Mesendoderm (in vitro differentiated cells): ENCODE results near the gene C1orf174.

ENCODE experiments used
- DNase-seq: peaks from one replicate; pipeline ENCODE4 v3.0.0; 2013
- H2AK5ac ChIP-seq: 2 replicates; pipeline ENCODE4 v1.6.1; 2013; ENCODE audit warnings: low read length, inconsistent platforms
- H2BK120ac ChIP-seq: 2 replicates; pipeline ENCODE4 v1.6.1; 2013; ENCODE audit warnings: low read depth, mild to moderate bottlenecking, low read length, moderate library complexity, mixed read lengths
- H2BK15ac ChIP-seq: replicated peaks from 2 replicates; pipeline ENCODE4 v1.6.1; 2013; ENCODE audit warnings: low read depth, mild to moderate bottlenecking, moderate library complexity
- H2BK5ac ChIP-seq: 2 replicates; pipeline ENCODE4 v1.6.1; 2013; ENCODE audit warnings: low read length, inconsistent platforms
- H3K18ac ChIP-seq: 2 replicates; pipeline ENCODE4 v1.6.1; 2013; ENCODE audit warnings: mild to moderate bottlenecking, low read length, mixed read lengths
- H3K23ac ChIP-seq: one replicate; pipeline ENCODE4 v1.6.1; 2013; ENCODE audit warnings: low read length
- H3K27ac ChIP-seq: 2 replicates; pipeline ENCODE4 v1.5.1; 2013; ENCODE audit warnings: low read depth, mild to moderate bottlenecking, inconsistent platforms, low read length, moderate library complexity
- H3K27me3 ChIP-seq: 2 replicates; pipeline ENCODE4 v1.6.1; 2013; ENCODE audit warnings: low read length, control low read depth, mild to moderate bottlenecking, inconsistent platforms; ENCODE audit not compliant: insufficient read depth, poor library complexity
- H3K36me3 ChIP-seq: 2 replicates; pipeline ENCODE4 v1.6.1; 2013; ENCODE audit warnings: low read length, inconsistent platforms; ENCODE audit not compliant: control insufficient read depth, insufficient read depth
- H3K4ac ChIP-seq: one replicate; pipeline ENCODE4 v1.6.1; 2013; ENCODE audit warnings: low read depth, mild to moderate bottlenecking, low read length, moderate library complexity
- H3K4me1 ChIP-seq: 2 replicates; pipeline ENCODE4 v1.6.1; 2013; ENCODE audit warnings: low read depth, low read length, inconsistent platforms; ENCODE audit not compliant: control insufficient read depth
- H3K4me2 ChIP-seq: 2 replicates; pipeline ENCODE4 v1.6.1; 2013; ENCODE audit warnings: low read length
- H3K4me3 ChIP-seq: 2 replicates; pipeline ENCODE4 v1.5.1; 2013; ENCODE audit warnings: mild to moderate bottlenecking, low read length
- H3K56ac ChIP-seq: one replicate; pipeline ENCODE4 v1.6.1; 2013; ENCODE audit warnings: low read length
- H3K79me1 ChIP-seq: 2 replicates; pipeline ENCODE4 v1.6.1; 2013; ENCODE audit warnings: low read length, inconsistent platforms
- H3K79me2 ChIP-seq: 2 replicates; pipeline ENCODE4 v1.6.1; 2013; ENCODE audit warnings: mild to moderate bottlenecking, low read length; ENCODE audit not compliant: control insufficient read depth, insufficient read depth
- H3K9ac ChIP-seq: 2 replicates; pipeline ENCODE4 v1.6.1; 2013; ENCODE audit warnings: low read length, inconsistent platforms
- H4K5ac ChIP-seq: one replicate; pipeline ENCODE4 v1.6.1; 2013; ENCODE audit warnings: low read length
- H4K8ac ChIP-seq: one replicate; pipeline ENCODE4 v1.6.1; 2013; ENCODE audit warnings: low read depth, mild to moderate bottlenecking, control low read depth, low read length, moderate library complexity
- WGBS: extraction: QIAGEN DNeasy Blood & Tissue Kit; methylation state at CpG from one replicate; pipeline ENCODE4 v1.1.7; 2013; ENCODE audit warnings: low lambda C conversion rate, missing lambda C conversion rate; ENCODE audit not compliant: insufficient coverage; ENCODE audit errors: extremely low coverage; 5-methylcytosine and 5-hydroxymethylcytosine counted together

Gene C1orf174

DNA sequence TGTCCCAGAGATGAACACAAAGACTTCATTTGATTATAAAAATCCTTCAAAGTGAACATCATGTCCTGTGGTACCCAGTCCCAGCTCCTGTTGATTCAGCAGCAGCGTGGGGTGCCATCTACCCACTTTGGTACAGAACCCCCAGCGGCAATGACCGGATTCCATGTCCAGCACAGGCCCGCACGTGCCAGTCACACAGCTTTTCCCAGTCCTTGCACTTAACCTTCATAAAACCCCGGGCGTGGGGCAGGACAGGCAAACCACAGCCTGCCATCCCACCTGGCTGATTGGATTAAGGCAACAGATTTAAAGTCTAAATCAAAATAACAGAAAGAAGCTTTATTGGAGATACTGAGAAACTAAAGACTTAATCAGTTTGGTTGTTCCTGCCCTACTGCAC lies 58.6 kb downstream of the C1orf174 start:
- Histone ChIP-seq H2BK120ac (no peak overlapping the region), H3K4me3 (no peak overlapping the region), H3K9ac (no peak overlapping the region), H3K36me3 (peaks cover 3% of the 10 kb centered on the region), H3K79me2 (no peaks in the 10 kb centered on the region), H3K56ac (no peak overlapping the region), H4K8ac (no peak overlapping the region), H2AK5ac (no peak overlapping the region), H3K4me1 (no peaks in the 10 kb centered on the region), H2BK5ac (no peak overlapping the region), H3K4ac (no peak overlapping the region), H2BK15ac (no peak overlapping the region), H3K23ac (no peak overlapping the region), H3K18ac (no peak overlapping the region), H3K4me2 (no peak overlapping the region), H4K5ac (no peak overlapping the region), H3K79me1 (no peaks in the 10 kb centered on the region), H3K27me3 (no peaks in the 10 kb centered on the region), H3K27ac (no peak overlapping the region)
- WGBS = no CpG with 5 or more reads among the region's 7 CpGs
- no peak for DNase-seq
